ENCODE measurements around the gene GID4.
"Not testable (repeated sequence)": the region's sequence is repeated elsewhere in the genome, so short reads cannot be mapped to it uniquely, and the experiment has no call there.

The GID4 gene

GRCh38 chr17:18038861-18039534 is at the start of gene GID4, which contains the start of gene ATPAF2:
GID4 (plus strand) TSS chr17:18039408; CDS start chr17:18039465, 57 bp downstream.
ATPAF2 (minus strand) TSS chr17:18039168; CDS start chr17:18039013, 155 bp downstream.
- DNase-seq, result peak; percentile 92

GRCh38 chr17:17989618-17990017 is 49.6 kb upstream of the GID4 start:
- DNase-seq, result no peak

- no peak for DNase-seq
Observed at GRCh38 chr17:17990282-17990681, 48.9 kb upstream of the GID4 start.

- no peak for DNase-seq
Observed at GRCh38 chr17:17993366-17993765, 45.8 kb upstream of the GID4 start.

- no peak for DNase-seq
Observed at GRCh38 chr17:17993852-17994251, 45.4 kb upstream of the GID4 start.

- DNase-seq, result no peak
Observed at GRCh38 chr17:17994271-17995069, 44.7 kb upstream of the GID4 start.

GRCh38 chr17:17995887-17996286 is 43.3 kb upstream of the GID4 start:
- not testable (repeated sequence) for DNase-seq

- DNase-seq, result no peak
Observed at GRCh38 chr17:17998934-17999333, 40.3 kb upstream of the GID4 start.

GRCh38 chr17:17999364-18000029 is 39.7 kb upstream of the GID4 start:
- DNase-seq, result no peak

- no peak for DNase-seq
Observed at GRCh38 chr17:18000030-18000408, 39.2 kb upstream of the GID4 start.

- no peak for DNase-seq
Observed at GRCh38 chr17:18002171-18002570, 37.0 kb upstream of the GID4 start.

- no peak for DNase-seq
Observed at GRCh38 chr17:18004345-18004744, 34.9 kb upstream of the GID4 start.

- DNase-seq, result no peak
Observed at GRCh38 chr17:18004884-18005305, 34.3 kb upstream of the GID4 start.

GRCh38 chr17:18005496-18005895 is 33.7 kb upstream of the GID4 start:
- no peak for DNase-seq

- no peak for DNase-seq
Observed at GRCh38 chr17:18006495-18007239, 32.5 kb upstream of the GID4 start.

- no peak for DNase-seq
Observed at GRCh38 chr17:18008496-18009268, 30.5 kb upstream of the GID4 start.

- no peak for DNase-seq
Observed at GRCh38 chr17:18009609-18010420, 29.4 kb upstream of the GID4 start.

- no peak for DNase-seq
Observed at GRCh38 chr17:18011286-18011685, 27.9 kb upstream of the GID4 start.

- DNase-seq, result no peak
Observed at GRCh38 chr17:18014006-18014405, 25.2 kb upstream of the GID4 start.

GRCh38 chr17:18015593-18015992 is 23.6 kb upstream of the GID4 start:
- no peak for DNase-seq

- no peak for DNase-seq
Observed at GRCh38 chr17:18016426-18016825, 22.8 kb upstream of the GID4 start.
